GM23338 (cell line): Measurements from ENCODE around the gene TANGO2. TPM values are rescaled to one million over a fixed set of nuclear protein-coding genes. Genes with fewer than 3 reads are reported as not detected.

ENCODE experiments used
- ATAC-seq: fragments of 200-7000 bp; cut with Tn5 transposase; 3 replicates; pipeline ENCODE4 v1.9.1; 2020
- DNase-seq: peaks from one replicate; pipeline ENCODE4 v3.0.0-alpha.2; 2015; ENCODE audit warnings: low spot score
- H2AFZ ChIP-seq: fragments of 200-600 bp; sonication (generic); 2 replicates; pipeline ENCODE4 v1.8.0; 2016; ENCODE audit warnings: antibody characterized with exemption, mild to moderate bottlenecking, moderate library complexity
- H3F3A ChIP-seq: fragments of 200-600 bp; sonication (generic); replicated peaks from 2 replicates; pipeline ENCODE4 v1.8.0; 2017; ENCODE audit warnings: antibody characterized with exemption, mixed run types, low read depth
- H3K27ac ChIP-seq: fragments of 200-600 bp; sonication (generic); 2 replicates; pipeline ENCODE4 v1.6.1; 2016; ENCODE audit warnings: low read depth
- H3K27me3 ChIP-seq: fragments of 200-600 bp; sonication (generic); 2 replicates; pipeline ENCODE4 v1.8.0; 2016; ENCODE audit warnings: mild to moderate bottlenecking, mixed run types, moderate library complexity; ENCODE audit not compliant: insufficient read depth
- H3K36me3 ChIP-seq: fragments of 200-600 bp; sonication (generic); 2 replicates; pipeline ENCODE4 v1.8.0; 2016; ENCODE audit warnings: mild to moderate bottlenecking; ENCODE audit not compliant: insufficient read depth
- H3K4me1 ChIP-seq: fragments of 200-600 bp; sonication (generic); 2 replicates; pipeline ENCODE4 v1.8.0; 2016; ENCODE audit warnings: mild to moderate bottlenecking, moderate library complexity; ENCODE audit not compliant: insufficient read depth
- H3K4me2 ChIP-seq: fragments of 200-600 bp; sonication (generic); 2 replicates; pipeline ENCODE4 v1.7.1; 2017; ENCODE audit warnings: mixed run types
- H3K4me3 ChIP-seq: fragments of 200-600 bp; sonication (generic); 2 replicates; pipeline ENCODE4 v1.6.1; 2016; ENCODE audit warnings: mixed run types
- H3K79me2 ChIP-seq: fragments of 200-600 bp; sonication (generic); replicated peaks from 2 replicates; pipeline ENCODE4 v1.8.0; 2017; ENCODE audit warnings: mild to moderate bottlenecking; ENCODE audit not compliant: insufficient read depth
- H3K9me2 ChIP-seq: fragments of 200-600 bp; sonication (generic); 2 replicates; pipeline ENCODE4 v1.8.0; 2017; ENCODE audit not compliant: insufficient read depth
- H4K20me1 ChIP-seq: fragments of 200-600 bp; sonication (generic); replicated peaks from 2 replicates; pipeline ENCODE4 v1.8.0; 2017; ENCODE audit warnings: mild to moderate bottlenecking; ENCODE audit not compliant: insufficient read depth
- H3K27ac Mint-ChIP-seq: 2 replicates; pipeline ENCODE4 v1.8.0; 2020; ENCODE audit warnings: inconsistent platforms, mild to moderate bottlenecking, moderate library complexity, mixed read lengths
- H3K27me3 Mint-ChIP-seq: 3 replicates; pipeline ENCODE4 v1.8.0; 2022; ENCODE audit warnings: low read depth, mild to moderate bottlenecking, moderate library complexity, mixed read lengths, inconsistent platforms; ENCODE audit not compliant: insufficient read depth, poor library complexity
- H3K36me3 Mint-ChIP-seq: 3 replicates; pipeline ENCODE4 v1.8.0; 2021; ENCODE audit warnings: low read depth, mild to moderate bottlenecking, inconsistent platforms, moderate library complexity, mixed read lengths
- H3K4me1 Mint-ChIP-seq: 3 replicates; pipeline ENCODE4 v1.8.0; 2020; ENCODE audit warnings: mild to moderate bottlenecking, inconsistent platforms, mixed read lengths
- H3K4me3 Mint-ChIP-seq: 3 replicates; pipeline ENCODE4 v1.8.0; 2021; ENCODE audit warnings: moderate library complexity, mild to moderate bottlenecking, inconsistent platforms, mixed read lengths
- H3K9me3 Mint-ChIP-seq: 3 replicates; pipeline ENCODE4 v1.8.0; 2020; ENCODE audit warnings: moderate library complexity, mild to moderate bottlenecking, inconsistent platforms, mixed read lengths
- JUNB ChIP-seq: IDR thresholded peaks from one replicate; pipeline ENCODE4 v1.6.1; 2016; ENCODE audit warnings: antibody characterized with exemption; ENCODE audit not compliant: unreplicated experiment
- NANOG ChIP-seq: IDR thresholded peaks from 2 replicates; pipeline ENCODE4 v1.6.1; 2016; ENCODE audit warnings: antibody characterized with exemption, borderline replicate concordance
- ZNF462 ChIP-seq: fragments of 250-450 bp; sonication (Bioruptor Pico); IDR thresholded peaks from 2 replicates; pipeline ENCODE4 v1.5.0; 2020; ENCODE audit warnings: mild to moderate bottlenecking, moderate library complexity
- polyA plus RNA-seq: library from polyadenylated mRNA; unstranded; fragments of >200 nt; fragmentation: Nextera tagmentation; extraction: Ambion mirVana; gene quantifications from 2 replicates; pipeline ENCODE4 v1.2.1, GENCODE V29; 2016
- total RNA-seq: library from RNA; depleted of rRNA; stranded (reverse); fragments of >200 nt; shearing (Covaris generic); gene quantifications from 2 replicates; pipeline ENCODE4 v1.2.3, GENCODE V29; 2014
- TF ChIP-seq, protein P1 (sequence below), 2 experiments: fragments of 200-600 bp in 1 of 2; sonication (generic) in 1 of 2; conservative IDR thresholded peaks; 2 replicates each; pipeline versions ENCODE4 v1.5.1 to v1.6.1; 2016 to 2017; ENCODE audit warnings: antibody characterized with exemption in 2 of 2, low read depth in 2 of 2, mild to moderate bottlenecking in 2 of 2, moderate library complexity in 1 of 2

The TANGO2 gene
- total and polyA plus RNA-seq, 2 experiments from 2014 or later: 6.9 to 15.0 TPM

GRCh38 chr22:20065896-20066616 lies 45.1 kb downstream of the TANGO2 start:
- no peak overlapping the region for H3K4me3 Mint-ChIP-seq
- H3K4me2 ChIP-seq: no peak overlapping the region
- H3K9me3 Mint-ChIP-seq: no peaks in the 10 kb centered on the region
- H3K27me3 Mint-ChIP-seq: peaks cover 7% of the 10 kb centered on the region
- no peak for DNase-seq
- H3K4me1 Mint-ChIP-seq: no peaks in the 10 kb centered on the region
- H3K4me3 ChIP-seq: no peak overlapping the region
- no peaks in the 10 kb centered on the region for H3K79me2 ChIP-seq
- H3K9me2 ChIP-seq: no peaks in the 10 kb centered on the region
- no peak overlapping the region for H2AFZ ChIP-seq
- H3K36me3 ChIP-seq: no peaks in the 10 kb centered on the region
- H4K20me1 ChIP-seq: no peaks in the 10 kb centered on the region
- H3F3A ChIP-seq: no peaks in the 10 kb centered on the region
- H3K4me1 ChIP-seq: no peaks in the 10 kb centered on the region
- H3K27ac ChIP-seq: no peak overlapping the region
- TF ChIP-seq NANOG (no peak), ZNF462 (CRISPR knock-in tag) (no peak), JUNB (no peak)
- TF ChIP-seq, protein P1, sequence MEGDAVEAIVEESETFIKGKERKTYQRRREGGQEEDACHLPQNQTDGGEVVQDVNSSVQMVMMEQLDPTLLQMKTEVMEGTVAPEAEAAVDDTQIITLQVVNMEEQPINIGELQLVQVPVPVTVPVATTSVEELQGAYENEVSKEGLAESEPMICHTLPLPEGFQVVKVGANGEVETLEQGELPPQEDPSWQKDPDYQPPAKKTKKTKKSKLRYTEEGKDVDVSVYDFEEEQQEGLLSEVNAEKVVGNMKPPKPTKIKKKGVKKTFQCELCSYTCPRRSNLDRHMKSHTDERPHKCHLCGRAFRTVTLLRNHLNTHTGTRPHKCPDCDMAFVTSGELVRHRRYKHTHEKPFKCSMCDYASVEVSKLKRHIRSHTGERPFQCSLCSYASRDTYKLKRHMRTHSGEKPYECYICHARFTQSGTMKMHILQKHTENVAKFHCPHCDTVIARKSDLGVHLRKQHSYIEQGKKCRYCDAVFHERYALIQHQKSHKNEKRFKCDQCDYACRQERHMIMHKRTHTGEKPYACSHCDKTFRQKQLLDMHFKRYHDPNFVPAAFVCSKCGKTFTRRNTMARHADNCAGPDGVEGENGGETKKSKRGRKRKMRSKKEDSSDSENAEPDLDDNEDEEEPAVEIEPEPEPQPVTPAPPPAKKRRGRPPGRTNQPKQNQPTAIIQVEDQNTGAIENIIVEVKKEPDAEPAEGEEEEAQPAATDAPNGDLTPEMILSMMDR (conservative IDR thresholded peaks at IDR 0.05; ENCODE audit: low read depth in 2 of 2): no peak
- ATAC-seq: no peak
- no peaks in the 10 kb centered on the region; the same call in 2 of the 3 replicates for H3K36me3 Mint-ChIP-seq
- H3K27me3 ChIP-seq: no peaks in the 10 kb centered on the region
- H3K27ac Mint-ChIP-seq: no peak overlapping the region
